Stimulated activated CD8-positive, alpha-beta memory T cell treated with anti-CD3 and anti-CD28 coated beads, Interleukin-4, amount 100 ng/mL, for 4 hours (primary cell): ENCODE measurements around the gene TSPY10.
"Not testable (repeated sequence)": the region's sequence is repeated elsewhere in the genome, so short reads cannot be mapped to it uniquely, and the experiment has no call there.

ENCODE experiments used
- DNase-seq, 2 donors: peaks; one replicate each; pipeline ENCODE4 v3.0.0-alpha.2; 2020; ENCODE audit warnings: low read depth in 2 of 2, low spot score in 1 of 2

TSPY10 gene

GRCh38 chrY:9527580-9527979, at the start of gene TSPY10:
Gene TSPY10 (plus strand): TSS chrY:9527880. CDS start chrY:9527926, 46 bp downstream.
- not testable (repeated sequence) for DNase-seq

- not testable (repeated sequence) for DNase-seq
These were observed 40.7 kb upstream of the TSPY10 start, which contains the start of gene TSPY9 for GRCh38 chrY:9486967-9487366. Gene TSPY9 (plus strand): TSS chrY:9487267. CDS start chrY:9487313, 46 bp downstream.

- not testable (repeated sequence) for DNase-seq
These were observed 23.3 kb upstream of the TSPY10 start for GRCh38 chrY:9504396-9504795.

- not testable (repeated sequence) for DNase-seq
These were observed 11.4 kb upstream of the TSPY10 start for GRCh38 chrY:9516287-9516686.
